Measurements from ENCODE around the gene SLC15A5. TPM values are rescaled to one million over a fixed set of nuclear protein-coding genes. Genes with fewer than 3 reads are reported as not detected.

The SLC15A5 gene
- total and polyA plus RNA-seq, 2 of the 8 experiments (the other 6 are each of a cell fraction or from before 2014, with no cell fraction given) = not detected

- H3K23ac ChIP-seq (ENCODE audit: insufficient read length) = no peak overlapping the region
- H2BK20ac ChIP-seq (ENCODE audit: low read length) = no peak overlapping the region
- H2BK15ac ChIP-seq (ENCODE audit: low read length) = no peak overlapping the region
- H4K20me1 ChIP-seq (replicated peaks in 1 of 2; ENCODE audit: control insufficient read depth in 1 of 2, insufficient read depth in 2 of 2, low read length in 2 of 2) = no peaks in the 10 kb centered on the region
- H2BK5ac ChIP-seq (ENCODE audit: low read depth, low read length) = no peak overlapping the region
- no peak overlapping the region for H3K4me2 ChIP-seq (ENCODE audit: insufficient read depth in 1 of 2, low read depth in 2 of 2, low read length in 2 of 2)
- H3K27me3 ChIP-seq (replicated peaks in 1 of 4; ENCODE audit: control insufficient read depth in 3 of 4, extremely low read depth in 1 of 4, insufficient read depth in 3 of 4, low read length in 3 of 4) = no peaks in the 10 kb centered on the region
- H3K18ac ChIP-seq (ENCODE audit: extremely low read depth, low read length) = no peak overlapping the region
- no peak overlapping the region for H3K14ac ChIP-seq (ENCODE audit: insufficient read length)
- ChIA-PET POLR2A (ENCODE audit: partially characterized antibody) (no interaction called here), CTCF (ENCODE audit: partially characterized antibody) (no interaction called here)
- peaks cover 0 to 1% (median 0%) of the 10 kb centered on the region in 4 experiments; a peak in 1 of 7 replicates for H3K4me1 ChIP-seq (replicated peaks in 1 of 4; ENCODE audit: control insufficient read depth in 3 of 4, insufficient read depth in 4 of 4, low read length in 3 of 4)
- H3K36me3 ChIP-seq (ENCODE audit: control insufficient read depth in 2 of 4, insufficient read depth in 4 of 4, low read length in 3 of 4) = no peaks in the 10 kb centered on the region
- no peak overlapping the region for H2AK5ac ChIP-seq (ENCODE audit: low read depth, low read length)
- no peak overlapping the region for H4K5ac ChIP-seq (ENCODE audit: insufficient read length, low read depth, low read length)
- FAIRE-seq = no peak
- no peak overlapping the region for H3K56ac ChIP-seq (replicated peaks; ENCODE audit: insufficient read length, low read depth, low read length)
- no peak overlapping the region for H4K91ac ChIP-seq (replicated peaks; ENCODE audit: insufficient read length, low read length)
- no peaks in the 10 kb centered on the region for H3K79me1 ChIP-seq (ENCODE audit: low read depth, low read length)
- H2BK120ac ChIP-seq (replicated peaks; ENCODE audit: low read depth, low read length) = no peak overlapping the region
- H3K9ac ChIP-seq (replicated peaks in 1 of 4; ENCODE audit: extremely low read depth in 1 of 4, low read depth in 3 of 4, low read length in 3 of 4) = no peak overlapping the region
- no peak overlapping the region for H3K27ac ChIP-seq (ENCODE audit: low read depth, low read length)
- WGBS, 2 experiments (ENCODE audit: extremely low coverage in 1 of 2, insufficient coverage in 1 of 2, insufficient read length in 1 of 2, insufficient replicate concordance in 2 of 2, low coverage in 1 of 2, low lambda C conversion rate in 2 of 2, missing lambda C conversion rate in 1 of 2) = 57% methylated on average over 5 of the region's 5 CpGs; no CpG with 5 or more reads in 1 of the 2 experiments
- H3K4me3 ChIP-seq (ENCODE audit: extremely low read depth in 1 of 4, insufficient read depth in 2 of 4, low read depth in 3 of 4, low read length in 4 of 4) = no peak overlapping the region
- no peak overlapping the region for H4K8ac ChIP-seq (ENCODE audit: extremely low read depth, insufficient read depth, low read length)
- TF ChIP-seq CBX5 (IDR thresholded peaks at IDR 0.05; ENCODE audit: low read depth, low read length) (no peak), BCL11A (IDR thresholded peaks at IDR 0.05; ENCODE audit: low read depth in 2 of 2, low read length in 2 of 2) (no peak), HDAC6 (IDR thresholded peaks at IDR 0.05; ENCODE audit: low read depth, low read length) (no peak), E2F6 (IDR thresholded peaks at IDR 0.05) (no peak), RXRA (IDR thresholded peaks at IDR 0.05; ENCODE audit: insufficient read depth, low read depth, low read length) (no peak), CEBPB (IDR thresholded peaks at IDR 0.05; ENCODE audit: low read depth, low read length) (no peak)
- no peaks in the 10 kb centered on the region for H3K23me2 ChIP-seq (ENCODE audit: low read depth, low read length)
- H3K9me3 ChIP-seq (ENCODE audit: insufficient read depth in 2 of 2, low read depth in 1 of 2, low read length in 1 of 2) = no peaks in the 10 kb centered on the region
- no peak overlapping the region for H3K4ac ChIP-seq (replicated peaks; ENCODE audit: insufficient read length, low read depth, low read length)
- H3K79me2 ChIP-seq (ENCODE audit: control insufficient read depth in 1 of 2, insufficient read depth in 2 of 2, low read length in 2 of 2) = no peaks in the 10 kb centered on the region
- DNase-seq (ENCODE audit: low read depth in 1 of 2, low spot score in 2 of 2) = no peak
- H2AFZ ChIP-seq (ENCODE audit: low read length) = no peak overlapping the region
- H2BK12ac ChIP-seq (ENCODE audit: low read depth, low read length) = no peak overlapping the region
Observed at GRCh38 chr12:16189849-16190248, 87.6 kb downstream of the SLC15A5 start.

Data from H1 (cell line).